Hepatocyte (in vitro differentiated cells): Measurements from ENCODE around the gene JMJD1C.

Experiments
- CTCF ChIP-seq: fragments of 200-600 bp; sonication (generic); IDR thresholded peaks from 2 replicates; pipeline ENCODE4 v1.5.1; 2016; ENCODE audit warnings: antibody characterized with exemption, mild to moderate bottlenecking; ENCODE audit not compliant: poor library complexity
- EZH2 ChIP-seq: fragments of 200-600 bp; sonication (generic); IDR thresholded peaks from 2 replicates; pipeline ENCODE4 v1.6.1; 2016; ENCODE audit warnings: antibody characterized with exemption, mild to moderate bottlenecking, borderline replicate concordance
- EZH2phosphoT487 ChIP-seq: fragments of 200-600 bp; sonication (generic); IDR thresholded peaks from one replicate; pipeline ENCODE4 v1.6.1; 2018; ENCODE audit warnings: antibody characterized with exemption, mild to moderate bottlenecking, low read depth, moderate library complexity; ENCODE audit not compliant: unreplicated experiment, severe bottlenecking

GRCh38 chr10:63227207-63227895, 238.4 kb downstream of the JMJD1C start:
- TF ChIP-seq CTCF (no peak), EZH2 (no peak), EZH2phosphoT487 (no peak)
